HG02981 (cell line): ENCODE data around the gene P4HB.

ENCODE experiments used
- ATAC-seq: cut with Tn5 transposase; IDR thresholded peaks from one replicate; pipeline ENCODE4 v1.9.1; 2021; ENCODE audit warnings: mild to moderate bottlenecking, moderate library complexity; ENCODE audit not compliant: unreplicated experiment

Gene P4HB

DNA sequence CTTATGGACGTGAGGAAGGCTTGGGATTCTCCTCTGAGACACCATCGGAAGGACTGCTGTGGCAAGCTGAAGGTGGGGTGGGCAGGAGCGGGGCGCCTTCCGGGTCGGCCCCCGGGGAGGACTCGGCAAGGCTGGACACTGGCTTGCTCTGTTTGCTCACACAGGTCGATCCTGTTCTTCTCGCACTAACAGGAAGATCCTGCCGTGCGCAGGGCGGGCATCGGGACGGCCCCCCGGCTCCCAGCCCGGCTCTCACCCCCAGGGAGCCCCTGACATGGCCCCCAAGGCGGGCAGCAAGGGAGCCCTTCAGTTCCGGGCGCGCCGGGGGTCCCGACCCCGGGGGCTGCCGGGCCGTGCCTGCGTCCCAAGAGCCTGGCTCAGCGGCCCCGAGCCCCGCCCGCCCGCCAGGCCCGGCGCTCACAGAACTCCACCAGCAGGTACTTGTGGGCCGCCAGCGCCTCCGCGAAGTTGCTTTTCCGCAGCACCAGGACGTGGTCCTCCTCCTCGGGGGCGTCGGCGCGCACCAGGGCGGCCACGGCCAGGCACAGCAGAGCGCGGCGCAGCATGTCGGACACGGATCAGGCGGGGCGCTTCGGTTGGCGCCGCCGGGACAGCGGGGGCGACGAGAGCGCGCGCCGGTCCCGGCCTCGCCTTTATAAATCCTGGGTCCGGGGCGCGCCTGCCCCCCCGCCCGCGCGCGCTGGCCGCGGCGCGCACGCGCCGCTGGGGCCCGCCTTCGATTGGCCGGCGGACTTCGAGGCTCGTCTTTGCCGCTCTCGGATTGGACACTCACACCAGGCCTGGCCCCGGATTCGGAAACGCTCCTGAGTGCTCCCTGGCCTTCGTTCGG, at the start of gene P4HB:
TSS of gene P4HB (minus strand) at position 630 of the 850 bp plus-strand sequence. CDS start at position 566, 64 bp downstream.
- peak; percentile 0 for ATAC-seq

- ATAC-seq: no peak
Observed at GRCh38 chr17:81909231-81909630, 48.9 kb upstream of the P4HB start.

GRCh38 chr17:81908793-81909192, 48.5 kb upstream of the P4HB start:
- no peak for ATAC-seq

GRCh38 chr17:81907219-81908145, 47.1 kb upstream of the P4HB start:
- ATAC-seq: no peak

DNA sequence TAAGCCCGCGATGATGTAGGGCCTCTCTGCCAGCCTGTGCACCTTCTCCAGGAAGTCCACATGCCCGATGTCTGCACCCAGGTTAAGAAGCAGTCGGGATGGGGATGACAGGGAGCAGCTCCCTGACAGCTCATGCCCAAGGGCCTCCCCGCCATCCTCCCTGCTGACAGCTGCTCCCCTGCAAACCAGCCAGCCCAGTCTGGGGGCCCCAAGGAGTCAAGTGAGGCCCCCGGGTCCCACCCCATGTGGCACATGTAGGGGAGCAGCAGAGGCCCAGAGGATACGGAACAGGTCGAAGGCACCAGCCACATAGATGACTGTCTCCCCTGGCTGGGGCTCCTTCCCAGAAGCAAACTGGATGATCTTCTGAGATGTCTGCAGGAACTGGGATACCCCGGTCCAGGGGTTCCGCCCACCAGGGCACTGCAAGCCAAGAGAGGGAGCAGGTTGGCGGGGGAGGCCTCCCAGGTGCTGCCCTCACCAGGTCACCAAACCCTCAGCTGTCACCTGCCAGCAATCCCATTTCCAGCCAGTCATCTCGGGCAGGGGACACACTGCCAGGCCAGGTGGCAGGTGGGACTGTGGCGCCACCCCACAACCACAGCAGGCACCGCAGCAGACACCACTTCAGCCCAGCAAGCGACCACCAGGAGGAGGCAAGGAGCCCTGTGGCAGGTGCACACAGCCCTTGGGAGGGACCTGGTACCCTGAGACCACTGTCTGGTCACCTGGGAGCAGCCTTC, 46.3 kb upstream of the P4HB start:
- no peak for ATAC-seq

GRCh38 chr17:81905993-81906392, 45.7 kb upstream of the P4HB start:
- ATAC-seq: no peak

- no peak for ATAC-seq
Observed at GRCh38 chr17:81905424-81905875, 45.1 kb upstream of the P4HB start.

DNA sequence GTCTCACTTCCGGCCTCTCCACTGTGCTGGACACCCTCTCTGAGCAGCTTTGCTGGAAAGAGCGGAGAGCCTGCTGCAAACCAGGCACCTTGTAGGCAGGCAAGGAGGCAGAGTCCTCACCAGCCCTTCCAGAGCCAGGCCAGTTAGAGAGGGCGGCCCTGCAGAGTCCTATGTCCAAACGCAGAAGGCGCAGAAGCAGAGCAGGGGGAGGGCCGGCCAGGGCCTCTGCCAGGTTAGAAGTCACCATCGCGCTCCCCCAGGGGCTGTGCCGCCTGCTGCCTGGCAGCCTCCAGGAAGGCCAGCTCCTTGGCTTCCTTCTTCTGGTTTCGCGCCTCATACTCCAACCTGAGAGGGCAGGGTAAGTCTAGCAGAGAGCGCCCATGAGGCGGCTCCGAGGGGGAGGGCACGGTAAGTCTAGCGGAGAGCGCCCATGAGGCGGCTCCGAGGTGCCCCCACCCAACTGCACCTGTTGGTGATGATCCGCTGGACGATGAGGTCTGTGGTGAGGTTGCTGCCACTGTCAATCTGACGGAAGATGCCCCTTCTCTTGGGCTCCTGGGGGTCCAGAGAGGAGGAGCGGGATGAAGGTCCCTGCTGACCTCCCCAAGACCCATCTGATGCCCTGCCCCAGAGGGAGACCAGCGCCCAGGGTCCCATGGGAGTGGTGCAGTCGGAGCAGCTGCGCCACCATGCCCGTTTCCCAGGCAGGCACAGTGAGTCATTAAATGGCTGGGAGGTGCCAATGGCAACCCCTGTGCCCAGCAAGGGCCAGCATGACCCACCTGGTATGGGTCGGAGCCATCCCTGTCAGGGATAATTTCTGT, 44.5 kb upstream of the P4HB start:
- ATAC-seq: no peak

GRCh38 chr17:81903896-81904599, 43.7 kb upstream of the P4HB start:
- no peak for ATAC-seq

- no peak for ATAC-seq
Observed at GRCh38 chr17:81903415-81903831, 43.1 kb upstream of the P4HB start.

DNA sequence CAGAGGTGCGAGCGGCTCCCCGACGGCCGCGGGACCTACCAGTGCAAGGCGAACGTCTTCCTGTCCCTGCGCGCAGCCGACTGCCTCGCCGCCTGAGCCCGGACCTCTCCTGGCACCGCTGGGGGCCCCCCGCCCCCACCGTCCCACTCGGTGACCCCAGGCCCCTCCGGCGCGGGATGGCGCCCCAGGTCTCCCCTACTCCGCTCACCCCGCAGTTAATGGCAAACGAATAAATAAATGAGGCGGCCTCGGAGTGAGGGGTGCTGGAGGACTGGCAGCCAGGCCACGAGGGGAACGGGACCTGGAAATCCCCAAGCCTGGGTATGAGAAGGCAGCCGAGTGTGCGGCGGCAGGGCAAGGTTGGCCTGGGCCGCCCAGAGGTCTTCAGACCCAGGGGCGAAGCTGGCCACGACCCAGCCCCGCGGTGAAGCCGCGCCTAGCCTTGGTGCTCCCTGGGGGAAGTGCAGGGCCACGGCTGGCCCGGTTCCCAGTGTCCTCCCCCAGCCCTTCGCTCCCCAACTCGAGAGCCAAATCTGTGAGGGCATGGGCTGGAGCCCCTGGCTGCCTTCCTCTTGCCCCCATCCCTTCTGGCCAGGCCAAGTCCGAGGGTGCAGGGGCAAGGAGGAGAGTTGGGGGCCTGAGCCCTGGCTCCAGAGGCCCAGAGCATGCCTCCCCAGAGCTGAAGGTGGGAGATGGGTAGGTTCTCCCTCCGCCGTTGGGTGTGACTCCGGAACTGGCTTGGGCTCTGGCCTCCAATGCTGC, 42.5 kb upstream of the P4HB start:
- ATAC-seq: no peak

GRCh38 chr17:81902023-81902652, 41.8 kb upstream of the P4HB start, which contains the start of gene NPB:
Gene NPB, plus strand, starts transcription at chr17:81902238. Its CDS starts 40 bp downstream, at chr17:81902278.
- no peak for ATAC-seq

DNA sequence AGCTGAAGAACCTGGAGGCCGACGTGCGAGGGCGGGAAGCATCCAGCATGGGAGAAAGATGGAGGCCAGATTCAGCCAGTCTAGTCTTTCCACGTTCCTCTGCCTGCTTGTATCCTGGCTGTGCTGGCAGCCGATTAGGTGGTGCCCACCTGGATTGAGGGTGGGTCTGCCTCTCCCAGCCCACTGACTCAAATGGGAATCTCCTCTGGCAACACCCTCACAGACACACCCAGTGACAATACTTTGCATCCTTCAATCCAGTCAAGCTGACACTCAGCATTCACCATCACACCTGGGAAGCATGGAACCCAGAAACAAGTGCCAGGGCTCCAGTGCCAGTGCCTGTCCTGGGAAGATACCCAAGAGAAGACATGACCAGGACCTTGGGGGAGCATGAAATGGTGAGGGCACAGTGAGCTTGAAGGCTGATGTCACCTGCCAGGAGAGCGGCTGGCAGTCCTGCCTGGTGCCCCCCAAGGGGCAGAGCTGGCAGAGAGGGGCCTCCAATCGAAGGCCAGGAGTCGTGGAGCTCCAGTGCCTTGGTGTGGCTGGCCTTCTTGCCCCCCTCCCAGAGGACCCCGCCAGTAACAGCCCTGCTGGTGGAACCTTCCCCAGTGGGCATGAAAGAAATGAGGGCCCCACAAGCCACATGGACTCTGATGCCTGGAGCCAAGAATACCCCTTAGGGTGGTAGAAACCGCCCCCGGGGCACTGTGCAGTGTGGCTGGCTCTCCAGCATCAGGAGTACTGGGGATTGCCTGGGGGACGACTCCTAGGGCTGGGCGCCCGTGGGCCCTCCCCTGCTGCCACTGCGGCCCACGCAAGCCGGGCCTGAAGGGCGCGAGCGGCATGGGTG, 41.1 kb upstream of the P4HB start:
- no peak for ATAC-seq

- ATAC-seq: no peak
Observed at GRCh38 chr17:81900181-81900820, 40.0 kb upstream of the P4HB start.

DNA sequence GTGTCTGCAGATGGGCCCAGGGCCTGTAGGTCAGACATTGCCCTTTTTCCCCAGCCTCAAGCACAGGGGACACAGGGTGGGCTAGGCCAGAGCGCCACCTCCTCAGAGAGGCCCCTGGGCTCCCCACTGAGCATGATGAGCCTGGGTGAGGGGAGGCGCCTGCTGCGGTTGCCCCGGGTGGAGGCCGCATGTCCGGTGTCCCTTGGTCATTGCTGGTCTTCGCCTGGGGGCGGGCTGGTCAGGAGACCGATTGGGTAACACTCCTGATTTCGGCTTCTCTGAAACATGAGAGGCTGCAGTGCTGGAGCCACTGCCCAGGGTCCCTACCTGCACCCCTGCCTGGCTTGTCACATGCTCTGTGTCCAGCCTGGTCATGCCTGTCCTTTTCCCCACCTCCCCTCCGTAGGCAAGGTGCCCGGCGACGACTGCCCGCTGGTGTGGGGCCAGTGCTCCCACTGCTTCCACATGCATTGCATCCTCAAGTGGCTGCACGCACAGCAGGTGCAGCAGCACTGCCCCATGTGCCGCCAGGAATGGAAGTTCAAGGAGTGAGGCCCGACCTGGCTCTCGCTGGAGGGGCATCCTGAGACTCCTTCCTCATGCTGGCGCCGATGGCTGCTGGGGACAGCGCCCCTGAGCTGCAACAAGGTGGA, 39.3 kb upstream of the P4HB start:
- no peak for ATAC-seq

DNA sequence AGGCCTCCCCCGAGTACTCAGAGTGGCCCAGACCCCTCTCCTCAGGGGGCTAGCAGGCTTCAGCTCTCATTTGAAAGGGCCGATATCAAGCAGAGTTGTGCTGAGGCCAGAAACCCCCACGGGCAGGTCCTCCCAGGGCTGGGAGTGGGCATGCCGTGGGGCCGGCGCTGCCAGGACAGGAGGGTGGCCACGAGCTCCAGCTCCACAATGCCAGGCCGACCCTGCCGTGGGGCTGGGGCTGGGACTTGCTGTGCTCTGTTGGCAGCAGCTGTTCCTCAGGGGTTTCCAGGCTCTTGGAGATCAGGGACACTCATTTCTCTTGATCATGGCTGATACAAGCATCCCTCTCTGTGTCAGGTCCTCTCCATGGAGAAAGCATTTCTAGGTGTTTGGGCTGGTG, 38.5 kb upstream of the P4HB start:
- no peak for ATAC-seq
